Measurements from ENCODE around the gene RPAP3.
A peak's percentile ranks its signal among the peaks of the same experiment; 100 is the strongest.

The RPAP3 gene

DNA sequence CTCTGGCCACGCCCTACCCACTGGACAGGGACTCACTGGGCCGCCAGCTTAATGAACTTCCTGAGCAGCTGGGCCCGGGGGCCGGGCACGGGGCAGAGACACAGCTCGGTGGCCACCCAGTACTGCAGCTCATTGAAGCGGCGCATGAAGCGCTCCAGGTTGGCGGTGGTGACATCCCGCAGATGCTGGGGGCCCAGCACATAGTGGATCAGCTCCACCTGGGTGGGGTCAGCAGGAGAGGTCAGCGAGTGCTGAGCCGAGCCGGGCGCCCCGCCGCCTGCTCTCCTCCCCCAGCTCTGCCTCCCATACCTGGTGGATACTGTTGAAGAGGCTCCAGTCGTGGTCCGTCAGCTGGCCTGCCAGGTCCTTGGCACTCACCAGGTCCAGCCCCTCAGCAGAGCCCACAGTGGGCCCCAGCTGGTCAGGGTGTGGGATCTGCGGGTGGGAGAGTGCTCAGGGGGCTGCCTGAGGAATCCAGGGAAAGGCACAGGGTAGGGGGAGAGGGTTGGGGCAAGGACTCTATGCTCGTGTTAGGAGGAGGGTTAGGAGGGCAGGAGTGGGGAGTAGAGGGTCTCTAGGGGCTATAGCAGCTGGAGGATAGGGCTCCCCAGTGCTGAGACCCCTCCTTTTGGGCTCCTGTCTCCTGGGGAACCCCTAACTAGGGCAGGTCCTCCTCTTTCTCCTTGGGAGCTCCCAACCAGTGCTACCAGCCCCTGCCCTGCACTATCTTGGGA, 34.9 kb upstream of the RPAP3 start:
- H3K27me3 ChIP-seq (ENCODE audit: insufficient read depth, low read length, poor library complexity, severe bottlenecking), result no peaks in the 10 kb centered on the region
- no peaks in the 10 kb centered on the region for H3K36me3 ChIP-seq (ENCODE audit: insufficient read depth, low read length)
- H3K79me2 ChIP-seq (ENCODE audit: insufficient read depth, low read length), result peaks cover 3% of the 10 kb centered on the region; the same call in 1 of the 2 replicates
- no peak overlapping the region for H2AFZ ChIP-seq (ENCODE audit: low read length)
- H3K9me3 ChIP-seq (ENCODE audit: insufficient read depth, low read depth, low read length), result no peaks in the 10 kb centered on the region
- peak overlapping the region; percentile 77 for H3K9ac ChIP-seq (ENCODE audit: low read depth, low read length, poor library complexity, severe bottlenecking)
- no peaks in the 10 kb centered on the region for H4K20me1 ChIP-seq (ENCODE audit: insufficient read depth, low read length, poor library complexity, severe bottlenecking)
- H3K4me1 ChIP-seq (ENCODE audit: insufficient read depth, low read length, poor library complexity, severe bottlenecking), result peaks cover 42% of the 10 kb centered on the region
- peak overlapping the region; percentile 57 for H3K4me3 ChIP-seq (ENCODE audit: low read length, poor library complexity, severe bottlenecking)
- H3F3A ChIP-seq (ENCODE audit: low read depth), result peaks cover 4% of the 10 kb centered on the region; the same call in 1 of the 2 replicates
- H3K9me2 ChIP-seq (replicated peaks; ENCODE audit: low read depth, low read length), result no peaks in the 10 kb centered on the region
- TF ChIP-seq, protein P1, sequence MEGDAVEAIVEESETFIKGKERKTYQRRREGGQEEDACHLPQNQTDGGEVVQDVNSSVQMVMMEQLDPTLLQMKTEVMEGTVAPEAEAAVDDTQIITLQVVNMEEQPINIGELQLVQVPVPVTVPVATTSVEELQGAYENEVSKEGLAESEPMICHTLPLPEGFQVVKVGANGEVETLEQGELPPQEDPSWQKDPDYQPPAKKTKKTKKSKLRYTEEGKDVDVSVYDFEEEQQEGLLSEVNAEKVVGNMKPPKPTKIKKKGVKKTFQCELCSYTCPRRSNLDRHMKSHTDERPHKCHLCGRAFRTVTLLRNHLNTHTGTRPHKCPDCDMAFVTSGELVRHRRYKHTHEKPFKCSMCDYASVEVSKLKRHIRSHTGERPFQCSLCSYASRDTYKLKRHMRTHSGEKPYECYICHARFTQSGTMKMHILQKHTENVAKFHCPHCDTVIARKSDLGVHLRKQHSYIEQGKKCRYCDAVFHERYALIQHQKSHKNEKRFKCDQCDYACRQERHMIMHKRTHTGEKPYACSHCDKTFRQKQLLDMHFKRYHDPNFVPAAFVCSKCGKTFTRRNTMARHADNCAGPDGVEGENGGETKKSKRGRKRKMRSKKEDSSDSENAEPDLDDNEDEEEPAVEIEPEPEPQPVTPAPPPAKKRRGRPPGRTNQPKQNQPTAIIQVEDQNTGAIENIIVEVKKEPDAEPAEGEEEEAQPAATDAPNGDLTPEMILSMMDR (conservative IDR thresholded peaks at IDR 0.05; ENCODE audit: low read length), result no peak
- TF ChIP-seq EZH2phosphoT487 (IDR thresholded peaks at IDR 0.05; ENCODE audit: borderline replicate concordance), result no peak
- H3K4me2 ChIP-seq (ENCODE audit: low read depth, low read length, poor library complexity, severe bottlenecking), result peak overlapping the region; percentile 88

DNA sequence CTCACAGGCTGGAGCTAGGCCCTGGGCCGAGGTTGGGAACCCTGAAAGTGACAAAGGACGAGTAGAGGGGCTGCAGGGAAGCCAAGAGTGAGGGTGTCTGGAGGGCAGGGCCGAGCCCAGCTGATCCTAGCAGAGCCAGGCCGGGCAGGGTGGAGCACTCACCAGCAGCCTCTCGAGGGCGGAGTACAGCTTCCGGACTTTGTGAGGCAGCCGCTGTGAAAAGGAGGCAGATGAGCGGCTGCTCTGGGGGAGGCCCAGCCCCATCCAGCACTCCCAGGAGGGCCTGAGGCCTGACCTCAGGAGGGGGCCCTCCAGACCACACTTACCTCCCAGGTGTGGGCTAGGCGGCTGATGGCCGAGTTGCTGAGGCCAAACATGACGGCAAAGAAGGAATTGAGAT, 34.1 kb upstream of the RPAP3 start:
- Histone ChIP-seq H3K9ac (ENCODE audit: low read depth, low read length, poor library complexity, severe bottlenecking) (peak overlapping the region; percentile 77), H3K27me3 (ENCODE audit: insufficient read depth, low read length, poor library complexity, severe bottlenecking) (no peaks in the 10 kb centered on the region), H4K20me1 (ENCODE audit: insufficient read depth, low read length, poor library complexity, severe bottlenecking) (no peaks in the 10 kb centered on the region), H3K9me3 (ENCODE audit: insufficient read depth, low read depth, low read length) (no peaks in the 10 kb centered on the region), H3F3A (ENCODE audit: low read depth) (peaks cover 4% of the 10 kb centered on the region; the same call in 1 of the 2 replicates), H3K4me3 (ENCODE audit: low read length, poor library complexity, severe bottlenecking) (no peak overlapping the region), H2AFZ (ENCODE audit: low read length) (no peak overlapping the region), H3K4me2 (ENCODE audit: low read depth, low read length, poor library complexity, severe bottlenecking) (peak overlapping the region; percentile 88), H3K4me1 (ENCODE audit: insufficient read depth, low read length, poor library complexity, severe bottlenecking) (peaks cover 42% of the 10 kb centered on the region), H3K79me2 (ENCODE audit: insufficient read depth, low read length) (peaks cover 3% of the 10 kb centered on the region; the same call in 1 of the 2 replicates), H3K36me3 (ENCODE audit: insufficient read depth, low read length) (no peaks in the 10 kb centered on the region), H3K9me2 (replicated peaks; ENCODE audit: low read depth, low read length) (no peaks in the 10 kb centered on the region)
- TF ChIP-seq, protein P1 (conservative IDR thresholded peaks at IDR 0.05; ENCODE audit: low read length), result no peak
- no peak for TF ChIP-seq EZH2phosphoT487 (IDR thresholded peaks at IDR 0.05; ENCODE audit: borderline replicate concordance)

DNA sequence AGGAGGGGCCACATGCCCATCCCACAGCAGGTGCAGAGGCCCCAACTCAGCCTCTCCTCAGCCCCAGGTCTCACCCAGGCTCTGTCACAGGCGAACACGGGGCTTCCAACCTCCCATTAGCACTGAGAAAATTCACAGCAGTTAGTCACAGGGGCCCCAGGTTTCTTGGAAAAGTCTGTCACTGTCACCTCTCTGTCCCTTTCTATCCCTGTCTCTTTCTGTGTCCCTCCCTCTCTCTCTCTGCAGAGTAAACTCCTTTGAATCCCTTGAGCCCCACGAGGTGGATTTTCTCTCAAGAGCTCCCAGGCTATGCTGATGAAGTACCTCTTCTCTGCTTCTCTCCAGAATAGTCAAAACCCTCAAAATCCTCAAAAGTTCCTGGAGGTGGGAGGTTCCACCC, 33.5 kb upstream of the RPAP3 start:
- Histone ChIP-seq H2AFZ (ENCODE audit: low read length) (no peak overlapping the region), H3K9ac (ENCODE audit: low read depth, low read length, poor library complexity, severe bottlenecking) (peak overlapping the region; percentile 77), H3F3A (ENCODE audit: low read depth) (peaks cover 4% of the 10 kb centered on the region; the same call in 1 of the 2 replicates), H3K4me1 (ENCODE audit: insufficient read depth, low read length, poor library complexity, severe bottlenecking) (peaks cover 42% of the 10 kb centered on the region), H3K27me3 (ENCODE audit: insufficient read depth, low read length, poor library complexity, severe bottlenecking) (no peaks in the 10 kb centered on the region), H3K4me2 (ENCODE audit: low read depth, low read length, poor library complexity, severe bottlenecking) (peak overlapping the region; percentile 33), H4K20me1 (ENCODE audit: insufficient read depth, low read length, poor library complexity, severe bottlenecking) (no peaks in the 10 kb centered on the region), H3K9me3 (ENCODE audit: insufficient read depth, low read depth, low read length) (no peaks in the 10 kb centered on the region), H3K4me3 (ENCODE audit: low read length, poor library complexity, severe bottlenecking) (no peak overlapping the region), H3K79me2 (ENCODE audit: insufficient read depth, low read length) (peaks cover 3% of the 10 kb centered on the region; the same call in 1 of the 2 replicates), H3K9me2 (replicated peaks; ENCODE audit: low read depth, low read length) (no peaks in the 10 kb centered on the region), H3K36me3 (ENCODE audit: insufficient read depth, low read length) (no peaks in the 10 kb centered on the region)
- no peak for TF ChIP-seq EZH2phosphoT487 (IDR thresholded peaks at IDR 0.05; ENCODE audit: borderline replicate concordance)
- TF ChIP-seq, protein P1 (conservative IDR thresholded peaks at IDR 0.05; ENCODE audit: low read length), result no peak
